ENCODE measurements around the gene CCDC15. TPM values are rescaled to one million over a fixed set of nuclear protein-coding genes. Genes with fewer than 3 reads are reported as not detected.

CCDC15 gene
- 1 to 10 TPM; 4.3 to 4.5 TPM for total RNA-seq

GRCh38 chr11:124953753-124954589, at the start of gene CCDC15:
CCDC15 (plus strand) TSS chr11:124954202; CDS start chr11:124954733, 531 bp downstream.
- H3K36me3 Mint-ChIP-seq = peaks cover 3% of the 10 kb centered on the region
- no peaks in the 10 kb centered on the region for H3K27me3 Mint-ChIP-seq
- peaks cover 2% of the 10 kb centered on the region for H3K4me1 Mint-ChIP-seq
- peaks cover 3% of the 10 kb centered on the region for H3K9me3 Mint-ChIP-seq
- DNase-seq = peak; percentile 95
- H3K27ac Mint-ChIP-seq = no peak within 1 kb of the TSS
- no peak within 1 kb of the TSS for H3K4me3 Mint-ChIP-seq

- Mint-ChIP-seq H3K4me3 (no peak overlapping the region), H3K27me3 (no peaks in the 10 kb centered on the region), H3K36me3 (peaks cover 6% of the 10 kb centered on the region), H3K4me1 (peaks cover 3% of the 10 kb centered on the region), H3K9me3 (peaks cover 11% of the 10 kb centered on the region), H3K27ac (no peak overlapping the region)
- DNase-seq = no peak
Observed at GRCh38 chr11:124915541-124916369, 38.2 kb upstream of the CCDC15 start.

GRCh38 chr11:124916370-124916710, 37.7 kb upstream of the CCDC15 start:
- peaks cover 6% of the 10 kb centered on the region for H3K36me3 Mint-ChIP-seq
- H3K9me3 Mint-ChIP-seq = peaks cover 11% of the 10 kb centered on the region
- no peak overlapping the region for H3K27ac Mint-ChIP-seq
- H3K4me3 Mint-ChIP-seq = no peak overlapping the region
- H3K27me3 Mint-ChIP-seq = no peaks in the 10 kb centered on the region
- H3K4me1 Mint-ChIP-seq = peaks cover 3% of the 10 kb centered on the region
- no peak for DNase-seq

- Mint-ChIP-seq H3K9me3 (peaks cover 5% of the 10 kb centered on the region), H3K36me3 (no peaks in the 10 kb centered on the region), H3K4me1 (peaks cover 3% of the 10 kb centered on the region), H3K27ac (no peak overlapping the region), H3K27me3 (no peaks in the 10 kb centered on the region), H3K4me3 (no peak overlapping the region)
- DNase-seq = no peak
Observed at GRCh38 chr11:124917115-124917637, 36.8 kb upstream of the CCDC15 start.

- H3K27me3 Mint-ChIP-seq = no peaks in the 10 kb centered on the region
- peaks cover 14% of the 10 kb centered on the region for H3K4me1 Mint-ChIP-seq
- H3K9me3 Mint-ChIP-seq = no peaks in the 10 kb centered on the region
- H3K27ac Mint-ChIP-seq = no peak within 1 kb of the TSS
- H3K36me3 Mint-ChIP-seq = no peaks in the 10 kb centered on the region
- DNase-seq = no peak
- no peak within 1 kb of the TSS for H3K4me3 Mint-ChIP-seq
Observed at GRCh38 chr11:124918950-124919349, 35.1 kb upstream of the CCDC15 start, which contains the start of gene HEPN1. HEPN1 (plus strand) TSS chr11:124919250.

GRCh38 chr11:124919898-124920297, 34.1 kb upstream of the CCDC15 start:
- H3K27me3 Mint-ChIP-seq = no peaks in the 10 kb centered on the region
- DNase-seq = no peak
- H3K4me3 Mint-ChIP-seq = no peak overlapping the region
- H3K27ac Mint-ChIP-seq = no peak overlapping the region
- H3K36me3 Mint-ChIP-seq = no peaks in the 10 kb centered on the region
- peaks cover 14% of the 10 kb centered on the region for H3K4me1 Mint-ChIP-seq
- no peaks in the 10 kb centered on the region for H3K9me3 Mint-ChIP-seq

GRCh38 chr11:124920356-124920755, 33.6 kb upstream of the CCDC15 start:
- Mint-ChIP-seq H3K36me3 (no peaks in the 10 kb centered on the region), H3K4me1 (peaks cover 14% of the 10 kb centered on the region), H3K9me3 (no peaks in the 10 kb centered on the region), H3K27ac (peak overlapping the region; percentile 56), H3K4me3 (no peak overlapping the region), H3K27me3 (no peaks in the 10 kb centered on the region)
- no peak for DNase-seq

- Mint-ChIP-seq H3K27ac (peak overlapping the region; percentile 56), H3K27me3 (no peaks in the 10 kb centered on the region), H3K4me1 (peaks cover 11% of the 10 kb centered on the region), H3K9me3 (no peaks in the 10 kb centered on the region), H3K36me3 (no peaks in the 10 kb centered on the region), H3K4me3 (peak overlapping the region; percentile 9)
- DNase-seq = peak; percentile 88
Observed at GRCh38 chr11:124920870-124921609, 33.0 kb upstream of the CCDC15 start.

- Mint-ChIP-seq H3K27ac (no peak overlapping the region), H3K4me3 (no peak overlapping the region)
Observed at GRCh38 chr11:124922831-124923230, 31.2 kb upstream of the CCDC15 start.

GRCh38 chr11:124923296-124923695, 30.7 kb upstream of the CCDC15 start:
- DNase-seq = peak; percentile 11
- no peak overlapping the region for H3K4me3 Mint-ChIP-seq
- H3K4me1 Mint-ChIP-seq = peaks cover 11% of the 10 kb centered on the region
- H3K27me3 Mint-ChIP-seq = no peaks in the 10 kb centered on the region
- no peaks in the 10 kb centered on the region for H3K9me3 Mint-ChIP-seq
- no peaks in the 10 kb centered on the region for H3K36me3 Mint-ChIP-seq
- no peak overlapping the region for H3K27ac Mint-ChIP-seq

More at GRCh38 chr11:124922831-124923230, 31.2 kb upstream of the CCDC15 start:
- Mint-ChIP-seq H3K4me1 (peaks cover 11% of the 10 kb centered on the region), H3K36me3 (no peaks in the 10 kb centered on the region), H3K27me3 (no peaks in the 10 kb centered on the region), H3K9me3 (no peaks in the 10 kb centered on the region)
- no peak for DNase-seq

- H3K4me3 Mint-ChIP-seq = no peak overlapping the region
- H3K36me3 Mint-ChIP-seq = no peaks in the 10 kb centered on the region
- no peak overlapping the region for H3K27ac Mint-ChIP-seq
- H3K27me3 Mint-ChIP-seq = no peaks in the 10 kb centered on the region
- no peak for DNase-seq
- peaks cover 7% of the 10 kb centered on the region for H3K4me1 Mint-ChIP-seq
- H3K9me3 Mint-ChIP-seq = no peaks in the 10 kb centered on the region
Observed at GRCh38 chr11:124928942-124929665, 24.9 kb upstream of the CCDC15 start.

- peaks cover 7% of the 10 kb centered on the region for H3K4me1 Mint-ChIP-seq
- H3K27me3 Mint-ChIP-seq = no peaks in the 10 kb centered on the region
- no peak for DNase-seq
- H3K36me3 Mint-ChIP-seq = no peaks in the 10 kb centered on the region
- peak overlapping the region; percentile 38 for H3K27ac Mint-ChIP-seq
- no peaks in the 10 kb centered on the region for H3K9me3 Mint-ChIP-seq
- no peak overlapping the region for H3K4me3 Mint-ChIP-seq
Observed at GRCh38 chr11:124930799-124931198, 23.2 kb upstream of the CCDC15 start.

- Mint-ChIP-seq H3K4me3 (no peak overlapping the region), H3K9me3 (no peaks in the 10 kb centered on the region), H3K4me1 (peaks cover 7% of the 10 kb centered on the region), H3K27ac (no peak overlapping the region), H3K36me3 (no peaks in the 10 kb centered on the region), H3K27me3 (no peaks in the 10 kb centered on the region)
- DNase-seq = no peak
Observed at GRCh38 chr11:124934862-124935547, 19.0 kb upstream of the CCDC15 start.
